A673 (cell line): ENCODE measurements around the gene TGM4. TPM values are rescaled to one million over a fixed set of nuclear protein-coding genes. Genes with fewer than 3 reads are reported as not detected.

Source experiments
- BruUV-seq: library from RNA; stranded (reverse); fragments of 400-500 nt; replicated peaks from 2 replicates; lab custom pipeline; 2021; lab: Mats Ljungman, UMichigan
- CTCF ChIA-PET: fragments of 300-600 bp; sonication (Branson Sonifier 250); formaldehyde crosslinking; loops from one replicate; lab custom pipeline; 2022; ENCODE audit warnings: antibody characterized with exemption; lab: Charles Lee
- POLR2A ChIA-PET: fragments of 300-600 bp; sonication (Branson Sonifier 250); formaldehyde crosslinking; loops from one replicate; lab custom pipeline; 2022; ENCODE audit warnings: antibody characterized with exemption; ENCODE audit not compliant: low non-redundant PET; lab: Charles Lee
- DNase-seq: peaks from one replicate; pipeline ENCODE4 v3.0.0-alpha.2; 2015; ENCODE audit warnings: low spot score
- H3K27ac ChIP-seq: fragments of 200-600 bp; sonication (generic); 2 replicates; pipeline ENCODE4 v1.5.1; 2016; ENCODE audit warnings: mixed run types, low read depth, mild to moderate bottlenecking, mixed read lengths, antibody characterized with exemption, low read length; ENCODE audit not compliant: poor library complexity, severe bottlenecking
- H3K27me3 ChIP-seq: fragments of 200-600 bp; sonication (generic); replicated peaks from 2 replicates; pipeline ENCODE4 v1.6.1; 2017; ENCODE audit warnings: mixed run types, low read depth, mild to moderate bottlenecking, mixed read lengths, antibody characterized with exemption, low read length; ENCODE audit not compliant: insufficient read depth, poor library complexity
- H3K36me3 ChIP-seq: fragments of 200-600 bp; sonication (generic); 2 replicates; pipeline ENCODE4 v1.6.1; 2016; ENCODE audit warnings: mixed run types, mild to moderate bottlenecking, mixed read lengths, antibody characterized with exemption, low read length; ENCODE audit not compliant: insufficient read depth, poor library complexity, severe bottlenecking
- H3K4me1 ChIP-seq: fragments of 200-600 bp; sonication (generic); 2 replicates; pipeline ENCODE4 v1.6.1; 2017; ENCODE audit warnings: mixed run types, mild to moderate bottlenecking, mixed read lengths, antibody characterized with exemption, low read length; ENCODE audit not compliant: insufficient read depth, poor library complexity, severe bottlenecking
- H3K4me3 ChIP-seq: fragments of 200-600 bp; sonication (generic); 2 replicates; pipeline ENCODE4 v1.5.1; 2016; ENCODE audit warnings: low read depth, mixed run types, mild to moderate bottlenecking, mixed read lengths, low read length; ENCODE audit not compliant: poor library complexity, severe bottlenecking
- H3K9me3 ChIP-seq: fragments of 200-600 bp; sonication (generic); 2 replicates; pipeline ENCODE4 v1.6.1; 2016; ENCODE audit warnings: mixed run types, low read depth, mild to moderate bottlenecking, mixed read lengths, antibody characterized with exemption, low read length; ENCODE audit not compliant: poor library complexity, severe bottlenecking
- CTCF ChIP-seq: fragments of 300-800, 200-600 bp; sonication (generic); conservative IDR thresholded peaks from 2 replicates; pipeline ENCODE4 v1.5.1; 2017; ENCODE audit warnings: low read depth, mild to moderate bottlenecking, antibody characterized with exemption, low read length, moderate library complexity, mixed read lengths
- EZH2 ChIP-seq: fragments of 200-600 bp; sonication (generic); IDR thresholded peaks from 2 replicates; pipeline ENCODE4 v1.6.1; 2017; ENCODE audit warnings: borderline replicate concordance, low read depth, mild to moderate bottlenecking, mixed read lengths, antibody characterized with exemption, low read length; ENCODE audit not compliant: poor library complexity, severe bottlenecking
- intact Hi-C: fragments of 100-400 bp; cut with micrococcal nuclease; formaldehyde crosslinking; loops from one replicate; pipeline ENCODE4 v1.10.0; 2022; ENCODE audit not compliant: unreplicated experiment
- total RNA-seq: library from RNA; stranded (reverse); gene quantifications from 2 replicates; pipeline ENCODE4 v1.2.3, GENCODE V29; 2021

The TGM4 gene
- total RNA-seq, 1 experiment from 2014 or later: 0.09 TPM

DNA sequence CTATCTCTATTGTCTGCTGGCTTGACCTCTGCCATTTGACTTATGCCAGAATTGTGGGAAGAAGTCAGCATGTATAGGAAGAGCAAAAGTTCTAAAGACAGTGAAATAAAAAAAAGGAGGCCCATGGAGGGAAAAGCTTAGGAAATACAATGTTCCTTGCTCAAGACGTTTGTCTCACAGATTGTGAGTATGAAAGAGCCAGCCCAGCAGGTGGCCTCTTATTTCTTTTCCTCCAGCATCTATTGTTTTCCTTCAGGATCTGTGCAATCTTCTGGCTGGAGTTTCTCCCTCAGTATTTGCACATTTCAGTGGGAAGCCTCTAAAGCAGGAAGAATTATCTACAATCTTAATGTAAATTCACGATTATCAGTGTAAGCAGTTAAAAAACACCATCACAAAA, 57.9 kb downstream of the TGM4 start:
- DNase-seq: peak; percentile 71
- H3K9me3 ChIP-seq: no peaks in the 10 kb centered on the region
- intact Hi-C loops: no loop called here
- H3K36me3 ChIP-seq: peaks cover 40% of the 10 kb centered on the region
- TF ChIP-seq CTCF: no peak
- TF ChIP-seq EZH2: no peak
- peaks cover 24% of the 10 kb centered on the region for H3K4me1 ChIP-seq
- POLR2A ChIA-PET: no interaction called here
- CTCF ChIA-PET: no interaction called here
- no TSS peak for BruUV-seq
- H3K4me3 ChIP-seq: no peak overlapping the region
- H3K27ac ChIP-seq: peak overlapping the region; percentile 88
- no peaks in the 10 kb centered on the region for H3K27me3 ChIP-seq

DNA sequence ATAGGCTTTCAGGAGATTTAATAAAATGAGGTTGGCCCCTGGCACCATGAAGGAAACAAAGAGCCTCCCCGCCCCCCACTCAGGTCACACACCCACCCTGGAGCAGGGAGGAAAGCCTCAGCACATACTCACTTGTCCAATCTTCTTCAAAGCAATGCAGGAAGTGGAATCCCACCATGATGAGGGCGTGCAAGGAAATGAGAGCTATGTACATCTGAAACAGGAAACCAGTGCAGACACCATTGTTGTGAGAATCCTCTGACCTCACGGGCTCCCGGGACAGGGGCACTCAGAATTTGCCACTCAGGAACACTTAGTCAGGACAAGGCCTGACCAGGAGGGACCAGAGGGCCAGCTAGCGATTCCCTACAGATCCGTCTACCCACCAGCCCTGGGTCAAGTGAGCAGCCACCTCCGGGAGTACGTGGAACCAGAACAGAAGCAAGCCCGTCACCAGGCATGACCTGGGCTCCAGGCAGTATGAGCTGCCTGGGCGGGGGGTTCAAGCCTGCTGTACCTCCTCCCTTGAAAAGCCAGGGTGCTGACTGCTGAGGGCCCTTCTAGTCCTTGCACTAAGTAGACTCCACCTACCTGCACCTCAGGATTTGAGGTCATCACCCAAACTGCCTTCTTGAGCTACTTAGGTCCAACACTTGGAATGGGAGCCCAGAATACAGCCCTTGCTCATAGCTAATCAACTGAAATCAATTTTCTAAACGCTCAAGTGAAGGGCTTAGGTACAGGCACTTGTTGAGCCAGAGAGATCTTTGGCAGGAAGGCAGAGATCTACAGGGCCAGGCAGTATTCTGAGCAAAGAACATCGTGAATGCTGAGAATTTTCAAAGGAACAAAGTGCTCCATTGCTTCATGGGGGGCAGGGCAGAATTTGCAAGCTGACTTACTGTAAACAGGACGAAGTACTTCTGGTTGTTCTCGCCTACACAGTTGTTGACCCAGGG, 58.9 kb downstream of the TGM4 start:
- ChIA-PET CTCF (no interaction called here), POLR2A (no interaction called here)
- TF ChIP-seq CTCF (no peak), EZH2 (no peak)
- H3K9me3 ChIP-seq: no peaks in the 10 kb centered on the region
- H3K36me3 ChIP-seq: peaks cover 44% of the 10 kb centered on the region
- peak; percentile 31 for DNase-seq
- H3K27me3 ChIP-seq: no peaks in the 10 kb centered on the region
- no peak overlapping the region for H3K4me3 ChIP-seq
- intact Hi-C loops: no loop called here
- H3K27ac ChIP-seq: peak overlapping the region; percentile 88
- no TSS peak for BruUV-seq
- peaks cover 24% of the 10 kb centered on the region for H3K4me1 ChIP-seq

DNA sequence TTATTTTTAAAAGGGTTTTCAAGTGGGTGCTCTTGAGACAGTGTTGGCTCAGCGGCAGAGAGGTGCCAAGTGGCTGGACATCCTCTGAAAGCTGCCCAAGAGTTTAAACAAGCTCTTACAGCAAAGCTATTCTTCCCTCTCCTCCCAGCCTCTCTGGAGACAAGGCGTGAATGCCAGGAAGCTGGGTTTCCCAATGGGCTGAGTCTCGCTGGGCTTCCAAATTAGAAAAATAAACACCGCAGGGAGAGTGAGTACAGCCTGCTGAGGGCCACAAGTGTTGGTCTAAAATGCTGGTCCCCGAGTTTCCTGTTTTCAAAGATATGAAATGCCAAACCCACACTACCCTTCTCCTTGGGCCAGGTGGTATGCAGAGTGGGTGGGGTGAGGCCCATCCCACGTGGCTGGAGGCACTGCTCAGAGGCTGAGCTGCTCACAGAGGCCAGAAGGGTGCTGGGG, 65.2 kb downstream of the TGM4 start:
- H3K27ac ChIP-seq: peak overlapping the region; percentile 30
- TF ChIP-seq EZH2: no peak
- TF ChIP-seq CTCF: no peak
- no TSS peak for BruUV-seq
- no peak for DNase-seq
- ChIA-PET POLR2A (no interaction called here), CTCF (no interaction called here)
- intact Hi-C loops: no loop called here
- H3K9me3 ChIP-seq: no peaks in the 10 kb centered on the region
- H3K4me1 ChIP-seq: no peaks in the 10 kb centered on the region
- H3K27me3 ChIP-seq: no peaks in the 10 kb centered on the region
- peaks cover 42% of the 10 kb centered on the region for H3K36me3 ChIP-seq
- no peak overlapping the region for H3K4me3 ChIP-seq
